Neural progenitor cell (in vitro differentiated cells): Measurements from ENCODE around the gene EEF2K. TPM values are rescaled to one million over a fixed set of nuclear protein-coding genes. Genes with fewer than 3 reads are reported as not detected.
A peak's percentile ranks its signal among the peaks of the same experiment; 100 is the strongest.

Experiments
- DNase-seq: peaks from one replicate; pipeline ENCODE4 v3.0.0-alpha.2; 2016; ENCODE audit warnings: low spot score
- H2AFZ ChIP-seq: fragments of 200-600 bp; sonication (generic); replicated peaks from 2 replicates; pipeline ENCODE4 v1.6.1; 2016; ENCODE audit warnings: antibody characterized with exemption
- H3F3A ChIP-seq: fragments of 200-600 bp; sonication (generic); 2 replicates; pipeline ENCODE4 v1.6.1; 2016; ENCODE audit warnings: antibody characterized with exemption, low read depth
- H3K27ac ChIP-seq: fragments of 200-600 bp; sonication (generic); 2 replicates; pipeline ENCODE4 v1.5.1; 2016; ENCODE audit warnings: mild to moderate bottlenecking
- H3K27me3 ChIP-seq: fragments of 200-600 bp; sonication (generic); 2 replicates; pipeline ENCODE4 v1.6.1; 2016; ENCODE audit warnings: mild to moderate bottlenecking, moderate library complexity
- H3K36me3 ChIP-seq: fragments of 200-600 bp; sonication (generic); 2 replicates; pipeline ENCODE4 v1.5.1; 2016
- H3K4me1 ChIP-seq: fragments of 200-600 bp; sonication (generic); 2 replicates; pipeline ENCODE4 v1.6.1; 2016; ENCODE audit warnings: mixed run types
- H3K4me2 ChIP-seq: fragments of 200-600 bp; sonication (generic); 2 replicates; pipeline ENCODE4 v1.6.1; 2016
- H3K4me3 ChIP-seq: fragments of 200-600 bp; sonication (generic); 2 replicates; pipeline ENCODE4 v1.5.1; 2016
- H3K79me2 ChIP-seq: fragments of 200-600 bp; sonication (generic); 2 replicates; pipeline ENCODE4 v1.6.1; 2016; ENCODE audit warnings: low read depth
- H3K9ac ChIP-seq: fragments of 200-600 bp; sonication (generic); 2 replicates; pipeline ENCODE4 v1.6.1; 2016
- H3K9me3 ChIP-seq: fragments of 200-600 bp; sonication (generic); 2 replicates; pipeline ENCODE4 v1.5.1; 2016; ENCODE audit warnings: low read depth
- H4K20me1 ChIP-seq: fragments of 200-600 bp; sonication (generic); 2 replicates; pipeline ENCODE4 v1.6.1; 2016; ENCODE audit warnings: low read depth
- H3K27ac Mint-ChIP-seq: 3 replicates; pipeline ENCODE4 v1.8.0; 2021; ENCODE audit warnings: mixed read lengths
- H3K27me3 Mint-ChIP-seq: 2 replicates; pipeline ENCODE4 v1.8.0; 2022; ENCODE audit warnings: low read depth, mild to moderate bottlenecking, inconsistent platforms, moderate library complexity, mixed read lengths; ENCODE audit not compliant: insufficient read depth
- H3K36me3 Mint-ChIP-seq: 3 replicates; pipeline ENCODE4 v1.8.0; 2021; ENCODE audit warnings: mixed read lengths
- H3K4me1 Mint-ChIP-seq: 3 replicates; pipeline ENCODE4 v1.8.0; 2021; ENCODE audit warnings: mixed read lengths
- H3K4me3 Mint-ChIP-seq: 3 replicates; pipeline ENCODE4 v1.8.0; 2021; ENCODE audit warnings: mild to moderate bottlenecking, moderate library complexity, mixed read lengths
- H3K9me3 Mint-ChIP-seq: 3 replicates; pipeline ENCODE4 v1.8.0; 2020; ENCODE audit warnings: mixed read lengths
- EZH2 ChIP-seq: fragments of 200-600 bp; sonication (generic); IDR thresholded peaks from 2 replicates; pipeline ENCODE4 v1.6.1; 2017; ENCODE audit warnings: antibody characterized with exemption, mild to moderate bottlenecking, moderate library complexity
- EZH2phosphoT487 ChIP-seq: fragments of 200-600 bp; sonication (generic); IDR thresholded peaks from 2 replicates; pipeline ENCODE4 v1.6.1; 2017; ENCODE audit warnings: antibody characterized with exemption
- total RNA-seq: library from RNA; depleted of rRNA; stranded (reverse); fragments of >200 nt; gene quantifications from 2 replicates; pipeline ENCODE4 v1.2.3, GENCODE V29; 2015; ENCODE audit warnings: low replicate concordance
- TF ChIP-seq, protein P1 (sequence below): fragments of 200-600 bp; sonication (generic); IDR thresholded peaks from 2 replicates; pipeline ENCODE4 v1.5.1; 2017; ENCODE audit warnings: antibody characterized with exemption, mild to moderate bottlenecking

The EEF2K gene
- total RNA-seq, 1 donor from 2014 or later, result 9.0 TPM

DNA sequence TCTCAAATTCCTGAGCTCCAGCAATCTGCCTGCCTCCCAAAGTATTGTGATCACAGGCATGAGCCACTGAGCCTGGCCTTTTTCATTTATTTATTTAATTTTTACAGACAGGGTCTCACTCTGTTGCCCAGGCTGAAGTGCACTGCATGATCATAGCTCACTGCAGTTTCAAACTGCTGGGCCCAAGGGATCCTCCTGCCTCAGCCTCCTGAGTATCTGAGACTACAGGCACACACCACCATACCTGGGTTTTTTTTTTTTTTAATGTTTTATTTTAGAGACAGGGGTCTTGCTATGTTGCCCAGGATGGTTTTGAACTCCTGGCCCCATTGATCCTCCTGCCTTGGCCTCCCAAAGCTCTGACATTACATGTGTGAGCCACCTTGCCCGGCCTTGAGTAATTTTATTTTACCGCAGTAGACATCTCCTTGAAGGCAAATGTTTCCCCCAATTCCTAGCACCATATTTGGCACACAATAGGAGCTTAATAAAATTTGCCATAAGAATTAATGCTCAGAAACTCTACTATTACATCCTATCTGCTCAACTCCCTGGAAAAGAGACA lies 1.9 kb upstream of the EEF2K start:
- Histone ChIP-seq H2AFZ (no peak overlapping the region), H3K27me3 (peaks cover 10% of the 10 kb centered on the region), H3K79me2 (peaks cover 16% of the 10 kb centered on the region), H3K9ac (no peak overlapping the region), H3K4me1 (no peaks in the 10 kb centered on the region), H3K4me2 (no peak overlapping the region), H3F3A (peaks cover 18% of the 10 kb centered on the region), H3K4me3 (no peak overlapping the region), H3K27ac (no peak overlapping the region), H3K36me3 (no peaks in the 10 kb centered on the region), H3K9me3 (no peaks in the 10 kb centered on the region), H4K20me1 (peaks cover 12% of the 10 kb centered on the region)
- Mint-ChIP-seq H3K9me3 (no peaks in the 10 kb centered on the region), H3K27me3 (no peaks in the 10 kb centered on the region), H3K4me1 (peaks cover 11% of the 10 kb centered on the region), H3K27ac (no peak overlapping the region), H3K4me3 (no peak overlapping the region), H3K36me3 (no peaks in the 10 kb centered on the region)
- TF ChIP-seq, protein P1, sequence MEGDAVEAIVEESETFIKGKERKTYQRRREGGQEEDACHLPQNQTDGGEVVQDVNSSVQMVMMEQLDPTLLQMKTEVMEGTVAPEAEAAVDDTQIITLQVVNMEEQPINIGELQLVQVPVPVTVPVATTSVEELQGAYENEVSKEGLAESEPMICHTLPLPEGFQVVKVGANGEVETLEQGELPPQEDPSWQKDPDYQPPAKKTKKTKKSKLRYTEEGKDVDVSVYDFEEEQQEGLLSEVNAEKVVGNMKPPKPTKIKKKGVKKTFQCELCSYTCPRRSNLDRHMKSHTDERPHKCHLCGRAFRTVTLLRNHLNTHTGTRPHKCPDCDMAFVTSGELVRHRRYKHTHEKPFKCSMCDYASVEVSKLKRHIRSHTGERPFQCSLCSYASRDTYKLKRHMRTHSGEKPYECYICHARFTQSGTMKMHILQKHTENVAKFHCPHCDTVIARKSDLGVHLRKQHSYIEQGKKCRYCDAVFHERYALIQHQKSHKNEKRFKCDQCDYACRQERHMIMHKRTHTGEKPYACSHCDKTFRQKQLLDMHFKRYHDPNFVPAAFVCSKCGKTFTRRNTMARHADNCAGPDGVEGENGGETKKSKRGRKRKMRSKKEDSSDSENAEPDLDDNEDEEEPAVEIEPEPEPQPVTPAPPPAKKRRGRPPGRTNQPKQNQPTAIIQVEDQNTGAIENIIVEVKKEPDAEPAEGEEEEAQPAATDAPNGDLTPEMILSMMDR, result no peak
- TF ChIP-seq EZH2phosphoT487 (no peak), EZH2 (no peak)
- DNase-seq, result no peak

- Histone ChIP-seq H3K4me1 (no peaks in the 10 kb centered on the region), H3K79me2 (peaks cover 16% of the 10 kb centered on the region), H3K36me3 (no peaks in the 10 kb centered on the region), H2AFZ (no peak overlapping the region), H3K4me3 (peak overlapping the region; percentile 92), H3K9ac (no peak overlapping the region), H3K9me3 (no peaks in the 10 kb centered on the region), H3K27me3 (peaks cover 10% of the 10 kb centered on the region), H3K27ac (no peak overlapping the region), H3K4me2 (peak overlapping the region; percentile 93), H3F3A (peaks cover 18% of the 10 kb centered on the region), H4K20me1 (peaks cover 12% of the 10 kb centered on the region)
- Mint-ChIP-seq H3K27me3 (peaks cover 4% of the 10 kb centered on the region), H3K27ac (no peak overlapping the region), H3K36me3 (no peaks in the 10 kb centered on the region), H3K9me3 (no peaks in the 10 kb centered on the region), H3K4me3 (peak overlapping the region; percentile 94), H3K4me1 (peaks cover 11% of the 10 kb centered on the region)
- no peak for DNase-seq
- TF ChIP-seq EZH2 (no peak), EZH2phosphoT487 (no peak)
- TF ChIP-seq, protein P1, result no peak
Observed at GRCh38 chr16:22205577-22206012, 483 bp upstream of the EEF2K start.

DNA sequence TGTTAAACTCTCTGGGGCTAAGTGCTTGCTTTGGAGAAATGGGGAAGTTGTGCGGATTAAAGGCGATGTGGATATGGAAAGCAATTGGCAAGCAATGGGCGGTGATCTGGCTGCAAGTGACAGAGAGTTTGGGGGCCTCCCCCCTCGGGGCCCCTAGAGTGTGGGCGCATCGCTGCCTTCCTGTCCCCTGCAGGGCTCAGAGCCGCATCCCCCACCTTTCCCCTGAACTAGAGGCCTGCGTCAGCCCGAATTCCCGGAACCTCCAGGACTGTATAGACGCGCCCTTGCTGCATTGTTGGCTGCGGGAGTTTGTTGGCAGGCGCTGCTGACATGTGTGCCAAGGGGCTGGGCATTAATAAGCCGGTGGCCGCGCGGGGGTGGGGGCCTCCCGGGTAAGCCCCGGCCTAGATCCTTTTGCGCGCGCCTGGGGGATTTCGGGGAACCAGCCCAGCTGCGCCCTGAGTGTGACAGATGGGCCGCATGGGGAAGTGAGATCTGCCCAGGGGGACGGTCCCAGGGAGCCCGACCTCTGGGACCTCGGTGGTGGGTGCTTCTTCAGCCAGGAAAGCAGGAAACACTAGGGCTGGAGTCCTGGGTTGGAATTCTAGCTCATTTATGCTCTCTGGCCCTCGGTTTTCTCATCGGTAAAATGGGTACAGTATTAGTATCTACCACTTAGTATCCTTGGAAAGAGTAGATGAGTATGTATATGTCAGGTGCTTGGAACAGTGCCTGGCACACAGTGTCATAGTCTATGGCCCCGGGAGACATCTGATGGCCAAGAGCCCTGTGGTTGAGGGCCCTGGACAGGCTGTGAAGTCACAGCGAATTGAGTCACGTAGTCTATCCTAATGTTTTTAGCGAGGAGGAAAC lies 1.0 kb downstream of the EEF2K start:
- Histone ChIP-seq H3K4me2 (peak overlapping the region; percentile 93), H3K4me1 (no peaks in the 10 kb centered on the region), H3K9me3 (no peaks in the 10 kb centered on the region), H3K79me2 (peaks cover 16% of the 10 kb centered on the region), H4K20me1 (peaks cover 12% of the 10 kb centered on the region), H3K36me3 (no peaks in the 10 kb centered on the region), H3K27ac (no peak overlapping the region), H3F3A (peaks cover 18% of the 10 kb centered on the region), H3K4me3 (peak overlapping the region; percentile 92), H3K27me3 (peaks cover 10% of the 10 kb centered on the region), H3K9ac (no peak overlapping the region), H2AFZ (peak overlapping the region; percentile 91)
- TF ChIP-seq EZH2phosphoT487, result no peak
- no peak for TF ChIP-seq EZH2
- TF ChIP-seq, protein P1, result no peak
- Mint-ChIP-seq H3K27me3 (peaks cover 4% of the 10 kb centered on the region), H3K4me1 (peaks cover 11% of the 10 kb centered on the region), H3K4me3 (peak overlapping the region; percentile 94), H3K9me3 (no peaks in the 10 kb centered on the region), H3K27ac (no peak overlapping the region), H3K36me3 (no peaks in the 10 kb centered on the region)
- peak; percentile 52 for DNase-seq
